Trophoblast cell (in vitro differentiated cells and primary cell): ENCODE measurements around the gene SRPK2.

Source experiments
- DNase-seq, 2 donors: peaks; one replicate each; pipeline ENCODE4 v3.0.0-alpha.2; 2016
- H2AFZ ChIP-seq: 2 replicates; pipeline ENCODE4 v1.6.1; 2013; ENCODE audit warnings: low read length, moderate library complexity, mild to moderate bottlenecking; ENCODE audit not compliant: insufficient read depth, poor library complexity
- H2AK5ac ChIP-seq: 2 replicates; pipeline ENCODE4 v1.6.1; 2013; ENCODE audit warnings: mild to moderate bottlenecking, low read length
- H2BK120ac ChIP-seq: 2 replicates; pipeline ENCODE4 v1.6.1; 2013; ENCODE audit warnings: low read length, mild to moderate bottlenecking, moderate library complexity; ENCODE audit not compliant: insufficient read depth, poor library complexity
- H2BK12ac ChIP-seq: 2 replicates; pipeline ENCODE4 v1.6.1; 2013; ENCODE audit warnings: mild to moderate bottlenecking, low read length, moderate library complexity
- H2BK5ac ChIP-seq: 2 replicates; pipeline ENCODE4 v1.6.1; 2013; ENCODE audit warnings: low read length, low read depth, moderate library complexity, mild to moderate bottlenecking; ENCODE audit not compliant: poor library complexity
- H3K14ac ChIP-seq: 2 replicates; pipeline ENCODE4 v1.6.1; 2013; ENCODE audit warnings: mild to moderate bottlenecking, low read length
- H3K18ac ChIP-seq: 2 replicates; pipeline ENCODE4 v1.6.1; 2013; ENCODE audit warnings: mild to moderate bottlenecking, low read length
- H3K23ac ChIP-seq: 2 replicates; pipeline ENCODE4 v1.6.1; 2013; ENCODE audit warnings: low read length
- H3K27ac ChIP-seq: 2 replicates; pipeline ENCODE4 v1.5.1; 2013; ENCODE audit warnings: low read depth, mild to moderate bottlenecking, inconsistent platforms, low read length, moderate library complexity
- H3K27me3 ChIP-seq: 2 replicates; pipeline ENCODE4 v1.6.1; 2013; ENCODE audit warnings: inconsistent platforms, mild to moderate bottlenecking, low read length, moderate library complexity; ENCODE audit not compliant: insufficient read depth
- H3K36me3 ChIP-seq, 2 experiments: 1 replicate in 1 of 2; 2 replicates in 1 of 2; pipeline ENCODE4 v1.6.1; 2013; ENCODE audit warnings: low read length in 2 of 2, mild to moderate bottlenecking in 2 of 2, moderate library complexity in 1 of 2; ENCODE audit not compliant: insufficient read depth in 2 of 2, control insufficient read depth in 1 of 2
- H3K4ac ChIP-seq: 2 replicates; pipeline ENCODE4 v1.6.1; 2013; ENCODE audit warnings: low read depth, mild to moderate bottlenecking, low read length, moderate library complexity
- H3K4me1 ChIP-seq, 2 experiments: 1 replicate in 1 of 2; 2 replicates in 1 of 2; pipeline ENCODE4 v1.6.1; 2013; ENCODE audit warnings: low read length in 2 of 2, mild to moderate bottlenecking in 2 of 2, moderate library complexity in 1 of 2; ENCODE audit not compliant: insufficient read depth in 2 of 2, control insufficient read depth in 1 of 2
- H3K4me2 ChIP-seq: 2 replicates; pipeline ENCODE4 v1.6.1; 2013; ENCODE audit warnings: inconsistent platforms, mild to moderate bottlenecking, low read length, moderate library complexity
- H3K4me3 ChIP-seq: 2 replicates; pipeline ENCODE4 v1.5.1; 2013; ENCODE audit warnings: mild to moderate bottlenecking, low read depth, low read length, inconsistent platforms
- H3K79me1 ChIP-seq: one replicate; pipeline ENCODE4 v1.6.1; 2013; ENCODE audit warnings: low read length
- H3K79me2 ChIP-seq: 2 replicates; pipeline ENCODE4 v1.6.1; 2013; ENCODE audit warnings: low read length, mild to moderate bottlenecking; ENCODE audit not compliant: control insufficient read depth, insufficient read depth, poor library complexity
- H3K9ac ChIP-seq: 2 replicates; pipeline ENCODE4 v1.6.1; 2013; ENCODE audit warnings: mild to moderate bottlenecking, low read length
- H3K9me3 ChIP-seq: 2 replicates; pipeline ENCODE4 v1.6.1; 2013; ENCODE audit warnings: low read depth, mild to moderate bottlenecking, control low read depth, inconsistent platforms, low read length; ENCODE audit not compliant: insufficient read depth
- H4K12ac ChIP-seq: 2 replicates; pipeline ENCODE4 v1.6.1; 2013; ENCODE audit warnings: low read depth, mild to moderate bottlenecking, low read length, moderate library complexity
- H4K8ac ChIP-seq: 2 replicates; pipeline ENCODE4 v1.6.1; 2013; ENCODE audit warnings: low read depth, mild to moderate bottlenecking, low read length, moderate library complexity
- H4K91ac ChIP-seq: one replicate; pipeline ENCODE4 v1.6.1; 2013; ENCODE audit warnings: low read depth, mild to moderate bottlenecking, low read length, moderate library complexity
- WGBS: extraction: QIAGEN DNeasy Blood & Tissue Kit; methylation state at CpG from one replicate; pipeline ENCODE4 v1.1.7; 2013; ENCODE audit warnings: missing lambda C conversion rate; ENCODE audit not compliant: insufficient read length, insufficient coverage; ENCODE audit errors: extremely low coverage; 5-methylcytosine and 5-hydroxymethylcytosine counted together

SRPK2 gene

DNA sequence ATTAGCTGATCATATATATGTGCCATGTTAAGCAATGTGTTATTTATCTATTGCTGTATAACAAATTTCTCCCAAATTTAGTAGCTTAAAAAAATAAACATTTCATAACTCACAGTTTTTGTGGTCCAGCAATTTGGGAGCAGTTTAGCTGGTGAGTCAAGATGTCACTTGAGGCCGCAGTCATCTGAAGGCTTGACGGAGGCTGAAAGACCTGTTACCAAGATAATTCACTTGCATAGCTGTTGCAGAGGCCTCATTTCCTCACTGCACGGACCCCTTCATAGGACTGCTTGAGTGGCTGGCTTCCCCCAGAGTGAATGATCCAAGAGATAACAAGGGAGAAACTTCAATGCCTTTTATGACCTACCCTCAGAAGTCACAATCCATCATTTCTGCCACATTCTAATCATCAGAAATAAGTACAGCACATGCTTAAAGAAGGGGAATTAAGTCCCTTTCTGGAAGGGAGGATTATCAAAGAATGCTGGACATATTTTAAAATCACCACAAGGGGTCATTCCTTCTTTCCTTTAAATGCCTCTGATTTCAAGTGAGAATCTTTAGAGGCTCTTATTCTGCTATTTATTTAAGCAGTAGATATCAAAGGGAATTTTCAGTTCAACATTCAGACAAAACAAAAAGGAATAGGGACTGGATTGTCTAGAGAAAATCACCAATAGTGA, 10.5 kb upstream of the SRPK2 start:
- Histone ChIP-seq H3K9ac (no peak overlapping the region), H3K79me2 (no peaks in the 10 kb centered on the region), H4K91ac (no peak overlapping the region), H3K4me1 (peaks cover 0 to 2% of the 10 kb centered on the region in 2 experiments), H3K18ac (no peak overlapping the region), H3K23ac (no peak overlapping the region), H3K79me1 (no peaks in the 10 kb centered on the region), H3K14ac (no peak overlapping the region), H2BK12ac (no peak overlapping the region), H2AK5ac (no peak overlapping the region), H4K8ac (no peak overlapping the region), H2BK120ac (no peak overlapping the region), H3K4me3 (no peak overlapping the region), H4K12ac (no peak overlapping the region), H3K9me3 (no peaks in the 10 kb centered on the region), H3K36me3 (no peaks in the 10 kb centered on the region), H3K4me2 (no peak overlapping the region), H2BK5ac (no peak overlapping the region), H3K27ac (no peak overlapping the region), H3K4ac (no peak overlapping the region), H2AFZ (no peak overlapping the region), H3K27me3 (no peaks in the 10 kb centered on the region)
- DNase-seq = no peak
- WGBS = no CpG with 5 or more reads among the region's 3 CpGs

- Histone ChIP-seq H4K8ac (no peak overlapping the region), H3K9ac (no peak overlapping the region), H4K12ac (no peak overlapping the region), H3K4me1 (no peaks in the 10 kb centered on the region), H3K23ac (no peak overlapping the region), H3K27me3 (no peaks in the 10 kb centered on the region), H3K14ac (no peak overlapping the region), H3K9me3 (no peaks in the 10 kb centered on the region), H3K27ac (no peak overlapping the region), H3K36me3 (no peaks in the 10 kb centered on the region), H3K18ac (no peak overlapping the region), H3K4me3 (no peak overlapping the region), H2BK12ac (no peak overlapping the region), H3K4ac (no peak overlapping the region), H3K4me2 (no peak overlapping the region), H2AK5ac (no peak overlapping the region), H2AFZ (no peak overlapping the region), H4K91ac (no peak overlapping the region), H2BK120ac (no peak overlapping the region), H2BK5ac (no peak overlapping the region), H3K79me2 (no peaks in the 10 kb centered on the region), H3K79me1 (no peaks in the 10 kb centered on the region)
- WGBS = no CpG with 5 or more reads among the region's 3 CpGs
- no peak for DNase-seq
These were observed 7.8 kb upstream of the SRPK2 start for GRCh38 chr7:105396566-105396965.

- no peak overlapping the region for H3K14ac ChIP-seq
- H4K8ac ChIP-seq = no peak overlapping the region
- H3K27ac ChIP-seq = no peak overlapping the region
- H3K9ac ChIP-seq = no peak overlapping the region
- H2BK5ac ChIP-seq = no peak overlapping the region
- no peak overlapping the region for H3K23ac ChIP-seq
- H3K36me3 ChIP-seq = no peaks in the 10 kb centered on the region
- H4K12ac ChIP-seq = no peak overlapping the region
- H3K18ac ChIP-seq = no peak overlapping the region
- no peak overlapping the region for H2BK12ac ChIP-seq
- no peak overlapping the region for H2BK120ac ChIP-seq
- no peaks in the 10 kb centered on the region for H3K27me3 ChIP-seq
- H3K79me1 ChIP-seq = peaks cover 8% of the 10 kb centered on the region
- H3K9me3 ChIP-seq = no peaks in the 10 kb centered on the region
- H4K91ac ChIP-seq = no peak overlapping the region
- WGBS = no CpG with 5 or more reads among the region's 5 CpGs
- H3K4me1 ChIP-seq = no peaks in the 10 kb centered on the region
- no peak overlapping the region for H3K4ac ChIP-seq
- H3K4me3 ChIP-seq = no peak overlapping the region
- H2AK5ac ChIP-seq = no peak overlapping the region
- H2AFZ ChIP-seq = no peak overlapping the region
- H3K4me2 ChIP-seq = no peak overlapping the region
- no peak for DNase-seq
- peaks cover 4% of the 10 kb centered on the region for H3K79me2 ChIP-seq
These were observed 2.7 kb upstream of the SRPK2 start for GRCh38 chr7:105391429-105391828.

GRCh38 chr7:105389889-105390288, 1.2 kb upstream of the SRPK2 start:
- Histone ChIP-seq H4K12ac (no peak overlapping the region), H2BK5ac (no peak overlapping the region), H3K4me2 (no peak overlapping the region), H3K36me3 (peaks cover 3 to 4% of the 10 kb centered on the region in 2 experiments), H3K4ac (no peak overlapping the region), H2BK12ac (no peak overlapping the region), H3K9ac (no peak overlapping the region), H2BK120ac (no peak overlapping the region), H3K23ac (no peak overlapping the region), H3K4me1 (no peaks in the 10 kb centered on the region), H3K4me3 (no peak overlapping the region), H3K27me3 (no peaks in the 10 kb centered on the region), H3K79me2 (peaks cover 4% of the 10 kb centered on the region), H3K9me3 (no peaks in the 10 kb centered on the region), H2AFZ (no peak overlapping the region), H4K8ac (no peak overlapping the region), H2AK5ac (no peak overlapping the region), H3K79me1 (peaks cover 8% of the 10 kb centered on the region), H3K18ac (no peak overlapping the region), H3K14ac (no peak overlapping the region), H3K27ac (no peak overlapping the region), H4K91ac (no peak overlapping the region)
- no peak for DNase-seq
- WGBS = no CpG with 5 or more reads among the region's 1 CpG
